Liver (tissue), 9 donors: ENCODE measurements around the gene TJP3. TPM values are rescaled to one million over a fixed set of nuclear protein-coding genes. Genes with fewer than 3 reads are reported as not detected.

Experiments used
- DNase-seq: peaks from one replicate; pipeline ENCODE4 v3.0.0-alpha.2; 2017; ENCODE audit warnings: low spot score
- H3K27ac ChIP-seq, 2 donors: one replicate each; pipeline ENCODE4 v1.7.0; 2013; ENCODE audit warnings: inconsistent platforms in 2 of 2, low read length in 2 of 2, control low read depth in 1 of 2, low read depth in 1 of 2, mild to moderate bottlenecking in 1 of 2
- H3K27me3 ChIP-seq, 4 donors: one replicate each; pipeline versions ENCODE4 v1.6.1 to v1.7.0; 2013; ENCODE audit warnings: low read length in 3 of 4, inconsistent platforms in 1 of 4, mild to moderate bottlenecking in 1 of 4, moderate library complexity in 1 of 4; ENCODE audit not compliant: control insufficient read depth in 4 of 4, insufficient read depth in 4 of 4
- H3K36me3 ChIP-seq, 4 donors: one replicate each; pipeline versions ENCODE4 v1.6.1 to v1.7.0; 2013; ENCODE audit warnings: low read length in 3 of 4, mild to moderate bottlenecking in 3 of 4, low read depth in 1 of 4, moderate library complexity in 1 of 4; ENCODE audit not compliant: control insufficient read depth in 4 of 4, insufficient read depth in 3 of 4
- H3K4me1 ChIP-seq, 4 donors: one replicate each; pipeline versions ENCODE4 v1.6.1 to v1.7.0; 2013; ENCODE audit warnings: low read length in 3 of 4, mild to moderate bottlenecking in 3 of 4, moderate library complexity in 1 of 4; ENCODE audit not compliant: control insufficient read depth in 4 of 4, insufficient read depth in 4 of 4
- H3K4me3 ChIP-seq, 3 donors: one replicate each; pipeline versions ENCODE4 v1.6.1 to v1.7.0; 2013; ENCODE audit warnings: low read length in 3 of 3, control low read depth in 1 of 3, low read depth in 1 of 3, mild to moderate bottlenecking in 1 of 3
- H3K9ac ChIP-seq, 2 donors: one replicate each; pipeline ENCODE4 v1.7.0; 2013; ENCODE audit warnings: low read length in 2 of 2, mild to moderate bottlenecking in 2 of 2, moderate library complexity in 2 of 2, control low read depth in 1 of 2, low read depth in 1 of 2
- H3K9me3 ChIP-seq, 4 donors: one replicate each; pipeline versions ENCODE4 v1.6.1 to v1.7.0; 2013; ENCODE audit warnings: low read length in 3 of 4; ENCODE audit not compliant: control insufficient read depth in 4 of 4
- ATF3 ChIP-seq: IDR thresholded peaks from 2 replicates; pipeline ENCODE4 v1.6.1; 2016; ENCODE audit warnings: antibody characterized with exemption
- CTCF ChIP-seq: fragments of 150-350 bp; IDR thresholded peaks from 2 replicates; pipeline ENCODE4 v1.5.1; 2017; ENCODE audit warnings: improper control_type of control experiment, low read depth, low read length; ENCODE audit not compliant: missing input control
- EGR1 ChIP-seq, 2 donors: IDR thresholded peaks; 2 replicates each; pipeline ENCODE4 v1.6.1; 2016 to 2018; ENCODE audit warnings: antibody characterized with exemption in 2 of 2, low read depth in 2 of 2
- FOXA1 ChIP-seq: IDR thresholded peaks from 2 replicates; pipeline ENCODE4 v1.6.1; 2016; ENCODE audit warnings: antibody characterized with exemption
- FOXA2 ChIP-seq: IDR thresholded peaks from 2 replicates; pipeline ENCODE4 v1.6.1; 2016; ENCODE audit warnings: antibody characterized with exemption
- GABPA ChIP-seq, 2 donors: IDR thresholded peaks in 1 of 2; conservative IDR thresholded peaks in 1 of 2; 2 replicates each; pipeline ENCODE4 v1.6.1; 2016; ENCODE audit warnings: antibody characterized with exemption in 2 of 2, mild to moderate bottlenecking in 1 of 2, moderate library complexity in 1 of 2
- HNF4A ChIP-seq, 2 donors: conservative IDR thresholded peaks; 2 replicates each; pipeline ENCODE4 v1.6.1; 2016; ENCODE audit warnings: antibody characterized with exemption in 2 of 2, mild to moderate bottlenecking in 2 of 2
- HNF4G ChIP-seq: IDR thresholded peaks from 2 replicates; pipeline ENCODE4 v1.6.1; 2016; ENCODE audit warnings: antibody characterized with exemption
- JUND ChIP-seq, 2 donors: IDR thresholded peaks; 2 replicates each; pipeline ENCODE4 v1.6.1; 2016; ENCODE audit warnings: antibody characterized with exemption in 2 of 2
- MAX ChIP-seq: IDR thresholded peaks from 2 replicates; pipeline ENCODE4 v1.6.1; 2016; ENCODE audit warnings: antibody characterized with exemption
- NR2F2 ChIP-seq: IDR thresholded peaks from 2 replicates; pipeline ENCODE4 v1.6.1; 2016; ENCODE audit warnings: antibody characterized with exemption
- RAD21 ChIP-seq, 2 donors: IDR thresholded peaks; 2 replicates each; pipeline ENCODE4 v1.6.1; 2016; ENCODE audit warnings: antibody characterized with exemption in 2 of 2, mild to moderate bottlenecking in 2 of 2
- REST ChIP-seq: IDR thresholded peaks from 2 replicates; pipeline ENCODE4 v1.6.1; 2016; ENCODE audit warnings: antibody characterized with exemption, mild to moderate bottlenecking
- RXRA ChIP-seq, 2 donors: IDR thresholded peaks; 2 replicates each; pipeline ENCODE4 v1.6.1; 2017 to 2018; ENCODE audit warnings: antibody characterized with exemption in 2 of 2, mild to moderate bottlenecking in 1 of 2
- SP1 ChIP-seq: IDR thresholded peaks from 2 replicates; pipeline ENCODE4 v1.6.1; 2018; ENCODE audit warnings: antibody characterized with exemption, mild to moderate bottlenecking
- TAF1 ChIP-seq: conservative IDR thresholded peaks from 2 replicates; pipeline ENCODE4 v1.6.1; 2016; ENCODE audit warnings: antibody characterized with exemption, mild to moderate bottlenecking
- YY1 ChIP-seq: IDR thresholded peaks from 2 replicates; pipeline ENCODE4 v1.6.1; 2016; ENCODE audit warnings: antibody characterized with exemption, mild to moderate bottlenecking
- ZBTB33 ChIP-seq: IDR thresholded peaks from 2 replicates; pipeline ENCODE4 v1.6.1; 2016; ENCODE audit warnings: antibody characterized with exemption
- WGBS: extraction: QIAGEN DNeasy Blood & Tissue Kit; methylation state at CpG from one replicate; pipeline ENCODE4 v1.1.7; 2013; 5-methylcytosine and 5-hydroxymethylcytosine counted together
- polyA plus RNA-seq, 2 donors: library from polyadenylated mRNA; stranded (reverse) in 1 of 2; unstranded in 1 of 2; fragments of 200-250 nt in 1 of 2; fragments of >200 nt in 1 of 2; fragmentation: Nextera tagmentation in 1 of 2; extraction: Ambion mirVana in 1 of 2; gene quantifications; one replicate each; pipeline versions ENCODE4 v1.2.1 to v1.2.3, GENCODE V29; 2013 to 2015
- total RNA-seq, 2 donors: library from RNA; depleted of rRNA; stranded (reverse); fragments of >200 nt; gene quantifications; one replicate each; pipeline ENCODE4 v1.2.3, GENCODE V29; 2014
- donor health status: healthy.
- donor health status: healthy.
- donor health status: healthy.
- donor health status: healthy.
- donor health status: healthy.

The TJP3 gene
- total and polyA plus RNA-seq, 4 donors: 6.0 to 9.8 (median 6.7) TPM

GRCh38 chr19:3690551-3691371, 17.4 kb upstream of the TJP3 start:
- peaks cover 4 to 15% (median 8%) of the 10 kb centered on the region in 4 donors for H3K4me1 ChIP-seq
- TF ChIP-seq TAF1: no peak
- TF ChIP-seq FOXA1: no peak
- no peak for TF ChIP-seq YY1
- TF ChIP-seq RXRA (IDR thresholded peaks at IDR 0.05): no peak
- no peak for TF ChIP-seq FOXA2
- no peak for TF ChIP-seq RAD21 (IDR thresholded peaks at IDR 0.05)
- TF ChIP-seq HNF4G: no peak
- TF ChIP-seq NR2F2: no peak
- no peak for TF ChIP-seq REST
- TF ChIP-seq EGR1 (IDR thresholded peaks at IDR 0.05; ENCODE audit: low read depth in 2 of 2): no peak
- no peak for TF ChIP-seq GABPA (IDR thresholded peaks at IDR 0.05 in 1 of 2, conservative IDR thresholded peaks at IDR 0.05 in 1 of 2)
- no peak for TF ChIP-seq SP1
- H3K27ac ChIP-seq: no peak overlapping the region
- H3K27me3 ChIP-seq: no peaks in the 10 kb centered on the region
- H3K9me3 ChIP-seq: no peaks in the 10 kb centered on the region
- DNase-seq: no peak
- no peak overlapping the region for H3K4me3 ChIP-seq
- WGBS: 93% methylated on average over 31 of the region's 31 CpGs
- no peaks in the 10 kb centered on the region for H3K36me3 ChIP-seq
- H3K9ac ChIP-seq: no peak overlapping the region

GRCh38 chr19:3691372-3691716, 16.8 kb upstream of the TJP3 start:
- no peaks in the 10 kb centered on the region for H3K36me3 ChIP-seq
- H3K4me1 ChIP-seq: peaks cover 4 to 15% (median 8%) of the 10 kb centered on the region in 4 donors
- no peaks in the 10 kb centered on the region for H3K9me3 ChIP-seq
- TF ChIP-seq REST (no peak), HNF4A (conservative IDR thresholded peaks at IDR 0.05) (no peak), FOXA2 (no peak), NR2F2 (no peak), JUND (IDR thresholded peaks at IDR 0.05) (no peak), EGR1 (IDR thresholded peaks at IDR 0.05; ENCODE audit: low read depth in 2 of 2) (no peak), TAF1 (no peak), SP1 (no peak), MAX (no peak), YY1 (no peak), RXRA (IDR thresholded peaks at IDR 0.05) (no peak), CTCF (no peak), GABPA (IDR thresholded peaks at IDR 0.05 in 1 of 2, conservative IDR thresholded peaks at IDR 0.05 in 1 of 2) (no peak), FOXA1 (no peak), ZBTB33 (no peak), RAD21 (IDR thresholded peaks at IDR 0.05) (no peak), HNF4G (no peak), ATF3 (no peak)
- no peak overlapping the region for H3K4me3 ChIP-seq
- WGBS: 93% methylated on average over 16 of the region's 16 CpGs
- no peak overlapping the region for H3K27ac ChIP-seq
- no peak for DNase-seq
- H3K27me3 ChIP-seq: no peaks in the 10 kb centered on the region
- H3K9ac ChIP-seq: no peak overlapping the region
